Kidney tubule cell (primary cell): ENCODE results near the gene RAD23B.
A peak's percentile ranks its signal among the peaks of the same experiment; 100 is the strongest.

ENCODE experiments used
- DNase-seq: peaks from one replicate; pipeline ENCODE4 v3.0.0-alpha.2; 2018; ENCODE audit warnings: low spot score

The RAD23B gene

GRCh38 chr9:107336718-107337360 is 53.8 kb downstream of the RAD23B start:
- DNase-seq = peak; percentile 56

GRCh38 chr9:107337676-107338590 is 54.9 kb downstream of the RAD23B start:
- DNase-seq = no peak

GRCh38 chr9:107338911-107339659 is 56.0 kb downstream of the RAD23B start:
- no peak for DNase-seq

GRCh38 chr9:107340920-107341632 is 58.0 kb downstream of the RAD23B start:
- peak; percentile 76 for DNase-seq

- no peak for DNase-seq
These were observed 59.5 kb downstream of the RAD23B start for GRCh38 chr9:107342476-107343161.

GRCh38 chr9:107345327-107345726 is 62.2 kb downstream of the RAD23B start:
- no peak for DNase-seq

- DNase-seq = peak; percentile 11
These were observed 65.8 kb downstream of the RAD23B start for GRCh38 chr9:107348836-107349235.

- DNase-seq = no peak
These were observed 67.4 kb downstream of the RAD23B start for GRCh38 chr9:107350443-107350842.

GRCh38 chr9:107351382-107352045 is 68.4 kb downstream of the RAD23B start:
- DNase-seq = peak; percentile 84

GRCh38 chr9:107355394-107355793 is 72.3 kb downstream of the RAD23B start:
- DNase-seq = no peak

- DNase-seq = no peak
These were observed 75.9 kb downstream of the RAD23B start for GRCh38 chr9:107358986-107359385.

GRCh38 chr9:107360098-107360497 is 77.0 kb downstream of the RAD23B start:
- DNase-seq = peak; percentile 32

- DNase-seq = peak; percentile 78
These were observed 78.7 kb downstream of the RAD23B start for GRCh38 chr9:107361816-107362215.

- DNase-seq = peak; percentile 39
These were observed 80.6 kb downstream of the RAD23B start for GRCh38 chr9:107363516-107364152.

GRCh38 chr9:107367727-107368502 is 84.8 kb downstream of the RAD23B start:
- DNase-seq = peak; percentile 94

- no peak for DNase-seq
These were observed 85.6 kb downstream of the RAD23B start for GRCh38 chr9:107368696-107369095.

GRCh38 chr9:107373809-107374208 is 90.7 kb downstream of the RAD23B start:
- DNase-seq = peak; percentile 21

- no peak for DNase-seq
These were observed 91.9 kb downstream of the RAD23B start for GRCh38 chr9:107375001-107375400.

- no peak for DNase-seq
These were observed 92.7 kb downstream of the RAD23B start for GRCh38 chr9:107375651-107376369.
